ENCODE results near the gene AQP1. TPM values are rescaled to one million over a fixed set of nuclear protein-coding genes. Genes with fewer than 3 reads are reported as not detected.

The AQP1 gene
- total RNA-seq = under 1 TPM in 1 of 2 donors, not detected in 1; under 0.01 TPM

DNA sequence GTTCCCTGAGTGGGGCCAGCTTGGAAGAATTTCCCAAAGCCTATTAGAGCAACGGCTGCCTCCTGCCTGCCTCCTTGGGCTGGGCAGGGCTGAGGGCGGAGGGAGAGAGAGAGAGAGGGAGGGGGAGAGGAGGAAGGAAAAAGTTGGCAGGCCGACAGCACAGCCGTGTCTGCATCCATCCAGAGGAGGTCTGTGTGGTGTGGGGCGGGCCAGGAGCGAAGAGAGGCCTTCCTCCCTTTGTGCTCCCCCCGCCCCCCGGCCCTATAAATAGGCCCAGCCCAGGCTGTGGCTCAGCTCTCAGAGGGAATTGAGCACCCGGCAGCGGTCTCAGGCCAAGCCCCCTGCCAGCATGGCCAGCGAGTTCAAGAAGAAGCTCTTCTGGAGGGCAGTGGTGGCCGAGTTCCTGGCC lies at the start of gene AQP1:
Gene AQP1 (plus strand): TSS at position 293 of the 409 bp plus-strand sequence. CDS start 57 bp downstream, at position 350.

DNA sequence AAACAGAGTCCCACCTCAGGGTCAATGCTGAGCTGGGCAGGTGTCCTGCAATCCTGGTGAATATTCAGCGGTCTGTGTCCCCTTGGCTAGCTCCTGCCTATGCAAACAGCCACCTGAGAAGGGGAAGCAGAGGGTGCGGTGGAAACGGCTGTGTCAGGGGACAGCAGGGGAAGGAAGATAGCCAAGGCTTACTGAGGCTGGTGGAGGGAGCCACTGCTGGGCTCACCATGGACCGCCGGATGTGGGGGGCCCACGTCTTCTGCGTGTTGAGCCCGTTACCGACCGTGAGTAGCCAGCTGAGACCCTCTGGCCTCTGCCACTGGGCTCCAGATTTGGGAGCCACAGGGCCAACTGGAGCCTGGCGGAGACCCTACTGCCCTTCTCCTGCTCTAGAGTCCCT lies 52.2 kb downstream of the AQP1 start, which contains the start of gene GHRHR:
Gene GHRHR (plus strand): TSS at position 112 of the 400 bp plus-strand sequence. CDS start 116 bp downstream, at position 228.

Other genes with a start within 250 kb of the AQP1 start
- not detected for gene CRHR2, start 229.4 kb upstream of the AQP1 start, total RNA-seq
- gene INMT, start 159.7 kb upstream of the AQP1 start, total RNA-seq = not detected
- 1 to 10 TPM; 3.1 to 3.3 TPM for gene MINDY4, start 140.4 kb upstream of the AQP1 start, total RNA-seq
- gene GHRHR, start 52.1 kb downstream of the AQP1 start, total RNA-seq = not detected
- not detected for gene ADCYAP1R1, start 140.5 kb downstream of the AQP1 start, total RNA-seq